ENCODE results near the gene RPS6KA3.
"Not testable (repeated sequence)": the region's sequence is repeated elsewhere in the genome, so short reads cannot be mapped to it uniquely, and the experiment has no call there.

RPS6KA3 gene

GRCh38 chrX:20127440-20127839, 139.3 kb downstream of the RPS6KA3 start:
- TF ChIP-seq CTCF (IDR thresholded peaks at IDR 0.05; ENCODE audit: low read depth, low read length, missing control alignments) = peak; percentile 7
- DNase-seq (ENCODE audit: low read depth); in situ Hi-C loops (cut with HindIII; ENCODE audit: low sequenced_read_pairs); H3K4me3 ChIP-seq (ENCODE audit: low read depth, low read length): not testable (repeated sequence)

DNA sequence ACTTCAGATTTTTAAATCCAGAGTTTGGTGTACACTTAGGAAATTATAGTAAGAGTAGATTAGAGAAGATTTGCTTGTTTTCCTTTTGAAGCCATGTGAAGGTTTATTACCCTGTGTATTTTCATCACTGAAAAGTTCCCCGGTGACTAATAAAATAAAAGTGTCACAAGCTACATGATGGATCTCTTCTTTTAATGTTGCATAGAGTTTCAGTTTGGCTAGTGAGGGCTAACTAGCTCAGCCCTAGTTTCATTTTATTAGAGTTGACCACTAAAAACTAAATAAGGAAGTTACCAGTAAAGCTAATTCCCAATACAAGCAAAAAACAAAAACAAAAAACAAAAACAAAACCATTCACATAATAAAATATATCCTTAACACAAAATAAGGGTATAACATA, 139.9 kb downstream of the RPS6KA3 start:
- H3K4me3 ChIP-seq (ENCODE audit: low read depth, low read length); DNase-seq (ENCODE audit: low read depth); in situ Hi-C loops (cut with HindIII; ENCODE audit: low sequenced_read_pairs): not testable (repeated sequence)

- no peak overlapping the region for H3K4me3 ChIP-seq (ENCODE audit: low read depth, low read length)
- TF ChIP-seq CTCF (IDR thresholded peaks at IDR 0.05; ENCODE audit: low read depth, low read length, missing control alignments) = no peak
- in situ Hi-C loops (cut with HindIII; ENCODE audit: low sequenced_read_pairs) = no loop called here
- DNase-seq (ENCODE audit: low read depth) = no peak
Measured at GRCh38 chrX:20124964-20125363, 141.7 kb downstream of the RPS6KA3 start.

- no peak overlapping the region for H3K4me3 ChIP-seq (ENCODE audit: low read depth, low read length)
- DNase-seq (ENCODE audit: low read depth) = no peak
- no peak for TF ChIP-seq CTCF (IDR thresholded peaks at IDR 0.05; ENCODE audit: low read depth, low read length, missing control alignments)
- in situ Hi-C loops (cut with HindIII; ENCODE audit: low sequenced_read_pairs) = no loop called here
Measured at GRCh38 chrX:20118065-20118824, 148.5 kb downstream of the RPS6KA3 start.

GRCh38 chrX:20116577-20117240, 150.0 kb downstream of the RPS6KA3 start, which contains the start of gene MAP7D2:
Gene MAP7D2, minus strand, starts transcription at chrX:20116907. Its CDS starts 28 bp downstream, at chrX:20116879.
- in situ Hi-C loops (cut with HindIII; ENCODE audit: low sequenced_read_pairs) = no loop called here
- peak within 1 kb of the TSS; percentile 34 for H3K4me3 ChIP-seq (ENCODE audit: low read depth, low read length)
- TF ChIP-seq CTCF (IDR thresholded peaks at IDR 0.05; ENCODE audit: low read depth, low read length, missing control alignments) = no peak
- no peak for DNase-seq (ENCODE audit: low read depth)

DNA sequence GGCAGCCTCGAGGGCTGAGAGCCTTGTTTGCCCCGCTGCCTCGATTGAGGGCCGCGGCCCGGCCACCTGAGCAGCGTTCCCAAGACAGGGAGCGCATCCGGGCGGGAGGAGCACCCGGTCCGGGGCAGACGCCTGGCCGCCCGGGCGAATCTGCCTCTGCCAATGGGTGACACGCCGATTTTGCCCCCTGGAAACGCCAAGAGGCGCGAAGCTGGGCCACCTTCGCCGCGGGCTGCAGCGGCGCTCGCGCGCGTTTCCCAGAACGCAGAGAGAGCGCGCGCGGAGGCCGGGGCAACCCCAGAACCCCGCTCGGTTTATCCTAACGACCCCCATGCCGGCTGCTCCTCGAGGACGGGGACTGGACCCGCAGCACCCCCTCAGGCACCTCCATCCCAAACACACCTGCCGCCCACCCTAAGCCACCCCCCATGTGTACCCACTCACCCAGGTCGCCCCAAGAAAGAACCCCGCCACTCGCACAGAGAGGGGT, 150.6 kb downstream of the RPS6KA3 start:
- no peak for DNase-seq (ENCODE audit: low read depth)
- no peak for TF ChIP-seq CTCF (IDR thresholded peaks at IDR 0.05; ENCODE audit: low read depth, low read length, missing control alignments)
- H3K4me3 ChIP-seq (ENCODE audit: low read depth, low read length) = peak overlapping the region; percentile 34
- in situ Hi-C loops (cut with HindIII; ENCODE audit: low sequenced_read_pairs) = no loop called here
